NCI-H226 (cell line): ENCODE results near the gene STAC.
A peak's percentile ranks its signal among the peaks of the same experiment; 100 is the strongest.
"Not testable (repeated sequence)": the region's sequence is repeated elsewhere in the genome, so short reads cannot be mapped to it uniquely, and the experiment has no call there.

Source experiments
- DNase-seq: peaks from one replicate; pipeline ENCODE4 v3.0.0-alpha.2; 2015

Gene STAC

DNA sequence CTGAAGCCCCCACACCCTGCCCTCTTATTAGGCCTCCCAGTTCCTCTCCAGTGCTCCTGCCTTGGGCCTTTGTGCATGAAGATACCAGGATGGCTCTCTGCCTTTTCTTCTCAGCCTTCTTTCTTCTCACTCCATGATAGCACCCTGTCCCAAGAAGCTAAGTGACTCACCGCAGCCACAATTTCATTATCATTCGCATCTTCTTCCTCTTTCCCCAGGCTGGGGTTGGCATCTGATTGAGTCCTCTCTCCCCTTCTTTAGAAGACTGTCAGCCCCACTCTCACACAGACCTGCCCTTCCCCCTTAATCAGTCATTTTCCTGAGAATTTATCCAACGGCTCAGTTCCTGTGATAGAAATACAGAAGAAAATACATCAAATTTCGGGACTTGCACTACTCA is 102.0 kb downstream of the STAC start:
- DNase-seq = no peak

DNA sequence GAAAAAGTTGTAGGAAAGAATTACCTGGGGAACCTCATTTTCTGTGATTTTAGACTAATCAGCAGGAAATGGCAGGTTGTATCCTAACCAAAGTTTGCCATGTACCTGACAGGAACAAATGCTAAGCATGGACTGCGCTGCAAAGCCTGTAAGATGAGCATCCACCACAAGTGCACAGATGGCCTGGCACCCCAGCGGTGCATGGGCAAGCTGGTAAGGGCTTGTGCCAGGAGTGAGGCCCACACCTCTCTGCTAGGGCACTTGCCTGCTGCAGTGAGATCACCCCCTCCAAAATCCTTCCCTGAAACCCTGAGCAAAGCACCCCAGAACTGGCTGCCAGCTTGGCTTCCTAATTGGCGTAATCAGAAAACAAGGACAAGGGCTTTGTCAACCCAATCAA is 102.6 kb downstream of the STAC start:
- DNase-seq = no peak

DNA sequence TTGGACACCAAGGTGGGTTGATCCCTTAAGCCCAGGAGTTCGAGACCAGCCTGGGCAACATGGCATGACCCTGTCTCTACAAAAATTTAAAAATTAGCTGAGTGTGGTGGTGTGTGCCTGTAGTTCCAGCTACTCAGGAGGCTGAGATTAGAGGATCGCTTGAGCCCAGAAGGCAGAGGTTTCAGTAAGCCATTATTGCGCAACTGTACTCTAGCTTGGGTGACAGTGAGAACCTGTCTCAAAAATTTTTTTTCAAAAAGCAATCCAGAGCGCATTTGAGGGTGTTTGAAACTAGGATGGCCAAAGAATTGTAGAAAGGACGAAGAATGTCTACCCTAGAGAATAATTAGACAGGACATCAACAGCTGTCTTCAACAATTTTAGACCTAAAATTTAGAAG is 103.4 kb downstream of the STAC start:
- DNase-seq = no peak

GRCh38 chr3:36484386-36484785 is 104.1 kb downstream of the STAC start:
- no peak for DNase-seq

GRCh38 chr3:36486009-36486795 is 105.9 kb downstream of the STAC start:
- DNase-seq = no peak

GRCh38 chr3:36487616-36488015 is 107.3 kb downstream of the STAC start:
- no peak for DNase-seq

GRCh38 chr3:36488077-36488789 is 107.9 kb downstream of the STAC start:
- DNase-seq = no peak

DNA sequence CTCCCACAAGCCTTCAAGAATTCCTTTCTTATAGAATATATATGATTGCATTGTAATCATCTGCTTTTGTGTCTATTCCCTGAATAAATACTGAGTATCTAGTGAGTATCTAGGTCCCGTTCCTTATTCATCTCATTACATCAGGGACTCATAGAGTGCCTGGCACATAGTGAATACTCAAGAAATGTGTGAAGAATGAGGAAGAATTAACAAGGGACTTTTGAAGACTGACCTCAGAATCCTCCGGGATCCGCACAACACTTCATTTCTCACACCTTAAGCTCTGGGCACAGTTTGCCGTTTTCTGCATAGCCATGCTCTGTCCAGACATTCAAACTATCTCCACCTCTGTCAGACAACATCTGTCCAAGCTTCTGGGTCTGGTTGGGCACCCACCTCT is 108.8 kb downstream of the STAC start:
- DNase-seq = no peak

GRCh38 chr3:36489679-36490425 is 109.5 kb downstream of the STAC start:
- DNase-seq = no peak

- DNase-seq = no peak
These were observed 112.7 kb downstream of the STAC start for GRCh38 chr3:36493051-36493450.

- peak; percentile 66 for DNase-seq
These were observed 114.3 kb downstream of the STAC start for GRCh38 chr3:36494461-36495109.

GRCh38 chr3:36496684-36497633 is 116.7 kb downstream of the STAC start:
- peak; percentile 48 for DNase-seq

DNA sequence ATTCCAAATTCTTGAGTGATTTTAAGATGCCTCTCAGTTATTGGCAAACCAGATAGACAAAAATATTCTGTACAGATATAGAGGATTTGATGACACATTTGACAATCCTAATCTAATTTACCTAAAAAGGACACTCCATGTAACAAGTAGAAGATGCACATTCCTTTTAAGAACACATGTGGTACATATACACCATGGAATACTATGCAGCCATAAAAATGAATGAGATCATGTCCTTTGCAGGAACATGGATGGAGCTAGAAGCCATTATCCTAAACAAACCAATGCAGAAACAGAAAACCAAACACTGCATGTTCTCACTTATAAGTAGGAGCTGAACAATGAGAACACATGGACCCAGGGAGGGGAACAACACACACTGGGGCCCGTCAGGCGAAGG is 119.7 kb downstream of the STAC start:
- DNase-seq = not testable (repeated sequence)

DNA sequence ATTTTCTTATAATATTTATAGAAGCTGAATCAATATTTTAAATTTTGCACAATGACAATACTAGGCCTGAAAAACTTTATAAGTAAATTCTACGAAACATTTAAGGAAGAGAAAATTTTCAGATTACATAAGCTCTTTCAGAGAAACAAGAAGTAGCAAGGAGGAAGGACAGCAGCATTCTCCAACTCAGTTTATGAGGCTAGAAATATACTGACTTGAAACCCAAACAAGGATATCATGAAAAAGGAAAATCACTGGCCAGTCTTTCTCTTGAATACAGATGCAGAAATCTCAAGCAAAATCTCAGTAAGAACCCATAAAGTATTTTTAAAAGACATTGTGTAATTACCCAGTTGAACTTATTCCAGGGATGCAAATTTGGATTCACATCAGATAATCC is 121.3 kb downstream of the STAC start:
- DNase-seq = no peak

DNA sequence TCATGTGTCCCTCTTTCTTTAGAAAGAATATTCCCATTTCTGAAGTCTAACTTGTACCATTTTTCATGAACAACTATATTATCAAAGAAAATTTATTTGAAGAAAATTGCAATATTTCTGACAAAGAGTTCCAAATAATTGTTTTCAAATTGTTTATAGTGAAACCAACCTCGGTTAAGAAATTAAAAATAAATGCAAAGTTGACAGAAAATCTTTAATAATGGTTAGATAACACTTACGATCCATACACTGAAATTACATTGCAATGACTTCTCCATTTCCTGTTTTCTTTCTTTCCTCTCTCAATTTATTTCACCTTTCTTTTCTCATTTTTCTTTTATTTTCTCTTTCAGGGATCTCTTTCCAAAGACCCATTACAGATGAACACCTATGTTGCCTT is 125.1 kb downstream of the STAC start:
- DNase-seq = no peak

- no peak for DNase-seq
These were observed 131.6 kb downstream of the STAC start for GRCh38 chr3:36511791-36512486.

GRCh38 chr3:36512555-36512954 is 132.3 kb downstream of the STAC start:
- no peak for DNase-seq

GRCh38 chr3:36514171-36514570 is 133.9 kb downstream of the STAC start:
- peak; percentile 9 for DNase-seq

- DNase-seq = no peak
These were observed 139.4 kb downstream of the STAC start for GRCh38 chr3:36519682-36520081.

DNA sequence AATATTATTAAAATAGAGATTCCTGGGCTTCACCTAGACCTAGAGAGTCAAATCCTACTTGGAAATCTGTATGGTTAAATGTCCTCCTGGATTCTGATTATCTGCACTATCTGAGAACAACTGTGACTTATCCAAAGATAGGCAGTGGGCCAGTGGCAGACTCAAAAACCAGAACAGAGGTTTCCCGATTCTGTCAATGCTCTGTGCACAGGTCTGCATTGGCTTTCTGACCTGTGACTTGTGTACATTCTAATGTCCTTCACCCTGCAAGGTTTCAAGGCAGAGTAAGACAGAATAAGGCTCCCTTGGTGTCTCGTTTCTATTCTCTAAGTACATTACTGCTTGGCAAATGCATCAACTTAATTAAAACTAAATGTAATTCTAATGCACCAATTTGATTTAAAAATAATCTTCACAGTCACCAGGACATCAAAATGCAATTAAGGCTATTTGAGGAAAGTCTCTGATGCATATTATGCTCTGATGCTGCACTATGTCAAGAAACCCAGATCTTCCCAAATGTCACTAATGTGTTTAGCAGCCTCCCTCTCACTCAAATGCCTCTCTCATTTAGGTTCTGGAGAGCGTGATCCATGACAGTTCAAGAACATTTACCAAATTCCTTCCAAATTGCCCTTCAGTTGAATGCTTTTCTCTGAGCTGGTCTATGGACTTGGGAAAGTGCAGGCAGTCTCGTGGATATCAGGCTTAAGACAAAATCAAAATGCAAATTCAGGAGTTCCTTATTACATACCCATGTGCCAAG is 140.1 kb downstream of the STAC start:
- no peak for DNase-seq

GRCh38 chr3:36521007-36521379 is 140.7 kb downstream of the STAC start:
- DNase-seq = no peak
